ENCODE results near the gene BBOX1. TPM values are rescaled to one million over a fixed set of nuclear protein-coding genes. Genes with fewer than 3 reads are reported as not detected.

BBOX1 gene
- total RNA-seq, 4 donors from 2014 or later: not detected

GRCh38 chr11:27116684-27117083, 76.1 kb downstream of the BBOX1 start:
- Histone ChIP-seq H3K27me3 (no peaks in the 10 kb centered on the region), H3K27ac (no peak overlapping the region), H3K9me3 (no peaks in the 10 kb centered on the region), H3K36me3 (no peaks in the 10 kb centered on the region), H3K4me3 (no peak overlapping the region), H3K4me1 (no peaks in the 10 kb centered on the region)
- no peak for DNase-seq
- TF ChIP-seq POLR2A (IDR thresholded peaks at IDR 0.05) (no peak), CTCF (IDR thresholded peaks at IDR 0.05) (no peak)

- TF ChIP-seq POLR2A (IDR thresholded peaks at IDR 0.05): no peak
- no peak for TF ChIP-seq CTCF (IDR thresholded peaks at IDR 0.05)
- no peaks in the 10 kb centered on the region for H3K9me3 ChIP-seq
- no peak overlapping the region for H3K4me3 ChIP-seq
- H3K36me3 ChIP-seq: no peaks in the 10 kb centered on the region
- H3K4me1 ChIP-seq: no peaks in the 10 kb centered on the region
- no peak for DNase-seq
- H3K27me3 ChIP-seq: no peaks in the 10 kb centered on the region
- no peak overlapping the region for H3K27ac ChIP-seq
These were observed 77.8 kb downstream of the BBOX1 start for GRCh38 chr11:27118371-27118770.

- no peak for TF ChIP-seq CTCF (IDR thresholded peaks at IDR 0.05)
- no peak for TF ChIP-seq POLR2A (IDR thresholded peaks at IDR 0.05)
These were observed 78.3 kb downstream of the BBOX1 start for GRCh38 chr11:27118949-27119348.

GRCh38 chr11:27119396-27119795, 78.8 kb downstream of the BBOX1 start:
- Histone ChIP-seq H3K9me3 (no peaks in the 10 kb centered on the region), H3K36me3 (no peaks in the 10 kb centered on the region), H3K27ac (no peak overlapping the region), H3K27me3 (no peaks in the 10 kb centered on the region), H3K4me1 (no peaks in the 10 kb centered on the region), H3K4me3 (no peak overlapping the region)
- TF ChIP-seq CTCF (IDR thresholded peaks at IDR 0.05) (no peak), POLR2A (IDR thresholded peaks at IDR 0.05) (no peak)
- no peak for DNase-seq

More at GRCh38 chr11:27118949-27119348, 78.3 kb downstream of the BBOX1 start:
- Histone ChIP-seq H3K4me1 (no peaks in the 10 kb centered on the region), H3K27me3 (no peaks in the 10 kb centered on the region), H3K27ac (no peak overlapping the region), H3K9me3 (no peaks in the 10 kb centered on the region), H3K36me3 (no peaks in the 10 kb centered on the region), H3K4me3 (no peak overlapping the region)
- no peak for DNase-seq

GRCh38 chr11:27120211-27120610, 79.6 kb downstream of the BBOX1 start:
- H3K27me3 ChIP-seq: no peaks in the 10 kb centered on the region
- DNase-seq: no peak
- TF ChIP-seq CTCF (IDR thresholded peaks at IDR 0.05) (no peak), POLR2A (IDR thresholded peaks at IDR 0.05) (no peak)
- H3K4me3 ChIP-seq: no peak overlapping the region
- no peak overlapping the region for H3K27ac ChIP-seq
- no peaks in the 10 kb centered on the region for H3K4me1 ChIP-seq
- H3K9me3 ChIP-seq: no peaks in the 10 kb centered on the region
- no peaks in the 10 kb centered on the region for H3K36me3 ChIP-seq

- no peaks in the 10 kb centered on the region for H3K4me1 ChIP-seq
- H3K9me3 ChIP-seq: no peaks in the 10 kb centered on the region
- DNase-seq: no peak
- no peak overlapping the region for H3K4me3 ChIP-seq
- H3K36me3 ChIP-seq: no peaks in the 10 kb centered on the region
- H3K27ac ChIP-seq: no peak overlapping the region
- TF ChIP-seq CTCF (IDR thresholded peaks at IDR 0.05) (no peak), POLR2A (IDR thresholded peaks at IDR 0.05) (no peak)
- H3K27me3 ChIP-seq: no peaks in the 10 kb centered on the region
These were observed 81.4 kb downstream of the BBOX1 start for GRCh38 chr11:27122001-27122400.
